HCT116 (cell line): ENCODE data around the gene TOP3B. TPM values are rescaled to one million over a fixed set of nuclear protein-coding genes. Genes with fewer than 3 reads are reported as not detected.

ENCODE experiments used
- CEBPB ChIP-seq: IDR thresholded peaks from 2 replicates; pipeline ENCODE4 v1.6.1; 2012; ENCODE audit warnings: low read depth
- RAD21 ChIP-seq: IDR thresholded peaks from 2 replicates; pipeline ENCODE4 v1.6.1; 2012; ENCODE audit warnings: low read depth, mild to moderate bottlenecking
- TCF7L2 ChIP-seq: IDR thresholded peaks from 2 replicates; pipeline ENCODE4 v1.7.0; 2011; ENCODE audit warnings: borderline replicate concordance, inconsistent platforms; ENCODE audit not compliant: insufficient read depth, insufficient read length; ENCODE audit errors: extremely low read depth
- total RNA-seq: library from RNA; stranded (reverse); gene quantifications from one replicate; pipeline ENCODE4 v1.2.1, GENCODE V29; 2021; ENCODE audit not compliant: unreplicated experiment
- TF ChIP-seq, protein P1 (sequence below): IDR thresholded peaks from 2 replicates; pipeline ENCODE4 v1.6.1; 2011; ENCODE audit warnings: mild to moderate bottlenecking, low read length, moderate library complexity; ENCODE audit not compliant: insufficient replicate concordance; ENCODE audit errors: extremely low read depth
- TF ChIP-seq, protein P2 (sequence below): IDR thresholded peaks from 2 replicates; pipeline ENCODE4 v1.6.1; 2012
- TF ChIP-seq, protein P3 (sequence below), 3 experiments: fragments of 200-600 bp in 1 of 3; sonication (generic) in 1 of 3; IDR thresholded peaks in 2 of 3; conservative IDR thresholded peaks in 1 of 3; 2 replicates each; pipeline ENCODE4 v1.5.1; 2012 to 2017; ENCODE audit warnings: low read depth in 2 of 3, low read length in 2 of 3, antibody characterized with exemption in 1 of 3, borderline replicate concordance in 1 of 3, control low read depth in 1 of 3, mild to moderate bottlenecking in 1 of 3, mixed read lengths in 1 of 3, mixed run types in 1 of 3, moderate library complexity in 1 of 3; ENCODE audit not compliant: insufficient read depth in 1 of 3

TOP3B gene
- total RNA-seq, 1 experiment from 2014 or later: 50.1 TPM

DNA sequence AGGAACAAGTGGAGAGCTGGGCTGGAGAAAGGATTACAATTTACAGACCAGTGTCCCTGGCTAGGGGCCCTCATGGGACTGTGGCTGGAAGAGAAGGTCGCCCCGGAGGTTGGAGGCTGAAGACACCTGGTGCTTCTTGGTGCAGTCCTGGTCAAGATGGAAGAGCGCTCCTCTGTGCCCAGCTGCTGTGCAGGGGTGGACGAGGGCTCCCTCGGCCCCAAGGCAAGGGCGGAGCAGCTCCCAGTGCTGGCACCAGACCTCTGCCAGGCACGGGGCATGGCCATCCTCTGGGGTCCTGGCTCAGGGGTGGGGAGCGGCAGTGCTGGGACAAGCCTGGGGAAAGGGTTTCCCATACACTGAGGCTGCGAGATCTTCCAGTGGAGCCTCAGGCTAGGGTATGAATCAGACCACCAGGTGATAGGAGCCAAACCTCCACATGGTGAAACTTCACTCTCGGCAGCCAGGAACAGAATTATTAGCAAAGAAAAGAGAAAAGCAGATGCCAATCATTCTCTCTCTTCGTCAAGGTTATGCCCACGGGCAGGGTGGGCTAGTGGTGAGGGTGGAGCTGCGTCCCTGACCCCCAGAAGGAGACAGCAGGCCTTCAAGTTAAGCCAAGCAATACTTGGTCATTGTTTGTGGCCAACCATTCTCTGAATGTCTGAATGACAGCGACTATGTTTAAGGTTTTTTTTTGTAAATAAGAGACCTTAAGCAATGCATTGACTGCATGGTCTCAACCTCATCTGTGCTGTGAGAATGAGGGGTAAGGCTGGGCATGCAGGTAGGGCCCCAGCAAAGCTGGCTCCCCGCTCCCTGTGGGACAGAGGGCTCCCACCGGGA lies 62.0 kb downstream of the TOP3B start (continued):
- TF ChIP-seq, protein P1, sequence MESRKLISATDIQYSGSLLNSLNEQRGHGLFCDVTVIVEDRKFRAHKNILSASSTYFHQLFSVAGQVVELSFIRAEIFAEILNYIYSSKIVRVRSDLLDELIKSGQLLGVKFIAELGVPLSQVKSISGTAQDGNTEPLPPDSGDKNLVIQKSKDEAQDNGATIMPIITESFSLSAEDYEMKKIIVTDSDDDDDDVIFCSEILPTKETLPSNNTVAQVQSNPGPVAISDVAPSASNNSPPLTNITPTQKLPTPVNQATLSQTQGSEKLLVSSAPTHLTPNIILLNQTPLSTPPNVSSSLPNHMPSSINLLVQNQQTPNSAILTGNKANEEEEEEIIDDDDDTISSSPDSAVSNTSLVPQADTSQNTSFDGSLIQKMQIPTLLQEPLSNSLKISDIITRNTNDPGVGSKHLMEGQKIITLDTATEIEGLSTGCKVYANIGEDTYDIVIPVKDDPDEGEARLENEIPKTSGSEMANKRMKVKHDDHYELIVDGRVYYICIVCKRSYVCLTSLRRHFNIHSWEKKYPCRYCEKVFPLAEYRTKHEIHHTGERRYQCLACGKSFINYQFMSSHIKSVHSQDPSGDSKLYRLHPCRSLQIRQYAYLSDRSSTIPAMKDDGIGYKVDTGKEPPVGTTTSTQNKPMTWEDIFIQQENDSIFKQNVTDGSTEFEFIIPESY: no peak
- TF ChIP-seq CEBPB (no peak), RAD21 (no peak), TCF7L2 (no peak)
- TF ChIP-seq, protein P2, sequence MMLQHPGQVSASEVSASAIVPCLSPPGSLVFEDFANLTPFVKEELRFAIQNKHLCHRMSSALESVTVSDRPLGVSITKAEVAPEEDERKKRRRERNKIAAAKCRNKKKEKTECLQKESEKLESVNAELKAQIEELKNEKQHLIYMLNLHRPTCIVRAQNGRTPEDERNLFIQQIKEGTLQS: no peak
- TF ChIP-seq, protein P3, sequence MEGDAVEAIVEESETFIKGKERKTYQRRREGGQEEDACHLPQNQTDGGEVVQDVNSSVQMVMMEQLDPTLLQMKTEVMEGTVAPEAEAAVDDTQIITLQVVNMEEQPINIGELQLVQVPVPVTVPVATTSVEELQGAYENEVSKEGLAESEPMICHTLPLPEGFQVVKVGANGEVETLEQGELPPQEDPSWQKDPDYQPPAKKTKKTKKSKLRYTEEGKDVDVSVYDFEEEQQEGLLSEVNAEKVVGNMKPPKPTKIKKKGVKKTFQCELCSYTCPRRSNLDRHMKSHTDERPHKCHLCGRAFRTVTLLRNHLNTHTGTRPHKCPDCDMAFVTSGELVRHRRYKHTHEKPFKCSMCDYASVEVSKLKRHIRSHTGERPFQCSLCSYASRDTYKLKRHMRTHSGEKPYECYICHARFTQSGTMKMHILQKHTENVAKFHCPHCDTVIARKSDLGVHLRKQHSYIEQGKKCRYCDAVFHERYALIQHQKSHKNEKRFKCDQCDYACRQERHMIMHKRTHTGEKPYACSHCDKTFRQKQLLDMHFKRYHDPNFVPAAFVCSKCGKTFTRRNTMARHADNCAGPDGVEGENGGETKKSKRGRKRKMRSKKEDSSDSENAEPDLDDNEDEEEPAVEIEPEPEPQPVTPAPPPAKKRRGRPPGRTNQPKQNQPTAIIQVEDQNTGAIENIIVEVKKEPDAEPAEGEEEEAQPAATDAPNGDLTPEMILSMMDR (IDR thresholded peaks at IDR 0.05 in 2 of 3, conservative IDR thresholded peaks at IDR 0.05 in 1 of 3; ENCODE audit: borderline replicate concordance in 1 of 3, insufficient read depth in 1 of 3, low read depth in 2 of 3, low read length in 2 of 3): no peak
